Mesenchymal stem cell (in vitro differentiated cells and primary cell): Measurements from ENCODE around the gene MUC4.
"Not testable (repeated sequence)": the region's sequence is repeated elsewhere in the genome, so short reads cannot be mapped to it uniquely, and the experiment has no call there.

Source experiments
- DNase-seq: peaks from one replicate; pipeline ENCODE4 v3.0.0-alpha.2; 2013
- H2AFZ ChIP-seq: one replicate; pipeline ENCODE4 v1.6.1; 2013; ENCODE audit warnings: low read depth, mild to moderate bottlenecking, control low read depth, inconsistent platforms, low read length, moderate library complexity
- H2AK5ac ChIP-seq: 2 replicates; pipeline ENCODE4 v1.6.1; 2013; ENCODE audit warnings: low read length, moderate library complexity, mild to moderate bottlenecking, inconsistent platforms; ENCODE audit not compliant: severe bottlenecking
- H2BK120ac ChIP-seq: one replicate; pipeline ENCODE4 v1.6.1; 2013; ENCODE audit warnings: low read depth, mild to moderate bottlenecking, inconsistent platforms, low read length, moderate library complexity
- H2BK12ac ChIP-seq, 2 experiments: one replicate each; pipeline ENCODE4 v1.6.1; 2013; ENCODE audit warnings: inconsistent platforms in 2 of 2, low read length in 2 of 2, mild to moderate bottlenecking in 2 of 2, moderate library complexity in 2 of 2, control low read depth in 1 of 2
- H2BK15ac ChIP-seq: one replicate; pipeline ENCODE4 v1.6.1; 2013; ENCODE audit warnings: mild to moderate bottlenecking, low read depth, inconsistent platforms; ENCODE audit not compliant: poor library complexity, severe bottlenecking
- H2BK5ac ChIP-seq: 2 replicates; pipeline ENCODE4 v1.6.1; 2013; ENCODE audit warnings: low read depth, mild to moderate bottlenecking, low read length, control low read depth, inconsistent platforms; ENCODE audit not compliant: poor library complexity, severe bottlenecking
- H3K14ac ChIP-seq, 2 experiments: one replicate each; pipeline ENCODE4 v1.6.1; 2013; ENCODE audit warnings: inconsistent platforms in 2 of 2, low read length in 2 of 2, control low read depth in 1 of 2, mild to moderate bottlenecking in 1 of 2, moderate library complexity in 1 of 2
- H3K18ac ChIP-seq, 2 experiments: one replicate each; pipeline ENCODE4 v1.6.1; 2013; ENCODE audit warnings: inconsistent platforms in 2 of 2, low read length in 2 of 2, control low read depth in 1 of 2, low read depth in 1 of 2, mild to moderate bottlenecking in 1 of 2
- H3K23ac ChIP-seq, 2 experiments: one replicate each; pipeline ENCODE4 v1.6.1; 2013; ENCODE audit warnings: inconsistent platforms in 2 of 2, low read length in 2 of 2, mild to moderate bottlenecking in 2 of 2, moderate library complexity in 2 of 2, control low read depth in 1 of 2
- H3K27ac ChIP-seq: 2 replicates; pipeline ENCODE4 v1.5.1; 2013; ENCODE audit warnings: mild to moderate bottlenecking, moderate library complexity, low read length, control low read depth, inconsistent platforms; ENCODE audit not compliant: poor library complexity, severe bottlenecking
- H3K27me3 ChIP-seq, 2 experiments: 2 replicates each; pipeline versions ENCODE4 v1.6.1 to v1.7.0; 2013; ENCODE audit warnings: low read length in 2 of 2, mild to moderate bottlenecking in 2 of 2, moderate library complexity in 2 of 2, control low read depth in 1 of 2, inconsistent platforms in 1 of 2; ENCODE audit not compliant: control insufficient read depth in 1 of 2, insufficient read depth in 1 of 2
- H3K36me3 ChIP-seq, 2 experiments: 2 replicates each; pipeline versions ENCODE4 v1.6.1 to v1.7.0; 2013; ENCODE audit warnings: low read length in 2 of 2, control low read depth in 1 of 2, inconsistent platforms in 1 of 2, low read depth in 1 of 2, mild to moderate bottlenecking in 1 of 2; ENCODE audit not compliant: insufficient read depth in 2 of 2, control insufficient read depth in 1 of 2
- H3K4ac ChIP-seq, 2 experiments: one replicate each; pipeline ENCODE4 v1.6.1; 2013; ENCODE audit warnings: inconsistent platforms in 2 of 2, low read length in 2 of 2, mild to moderate bottlenecking in 2 of 2, moderate library complexity in 2 of 2, control low read depth in 1 of 2, low read depth in 1 of 2
- H3K4me1 ChIP-seq: 2 replicates; pipeline ENCODE4 v1.6.1; 2013; ENCODE audit warnings: low read depth, low read length, control low read depth; ENCODE audit not compliant: control insufficient read depth, insufficient read depth
- H3K4me2 ChIP-seq: 2 replicates; pipeline ENCODE4 v1.6.1; 2013; ENCODE audit warnings: low read length, mild to moderate bottlenecking, inconsistent platforms; ENCODE audit not compliant: poor library complexity, severe bottlenecking
- H3K4me3 ChIP-seq, 2 experiments: 2 replicates each; pipeline versions ENCODE4 v1.5.1 to v1.7.0; 2013; ENCODE audit warnings: low read length in 2 of 2, mild to moderate bottlenecking in 2 of 2, control low read depth in 1 of 2, low read depth in 1 of 2; ENCODE audit not compliant: insufficient read depth in 1 of 2
- H3K79me1 ChIP-seq: replicated peaks from 2 replicates; pipeline ENCODE4 v1.6.1; 2013; ENCODE audit warnings: mild to moderate bottlenecking, control low read depth, low read length, inconsistent platforms; ENCODE audit not compliant: poor library complexity, severe bottlenecking
- H3K9ac ChIP-seq: 2 replicates; pipeline ENCODE4 v1.7.0; 2013; ENCODE audit warnings: mild to moderate bottlenecking, low read length, moderate library complexity
- H3K9me3 ChIP-seq: 2 replicates; pipeline ENCODE4 v1.7.0; 2013; ENCODE audit warnings: mild to moderate bottlenecking, low read length; ENCODE audit not compliant: control insufficient read depth
- H4K8ac ChIP-seq: one replicate; pipeline ENCODE4 v1.6.1; 2013; ENCODE audit warnings: inconsistent platforms, mild to moderate bottlenecking, low read length, moderate library complexity
- H4K91ac ChIP-seq: one replicate; pipeline ENCODE4 v1.6.1; 2013; ENCODE audit warnings: mild to moderate bottlenecking, low read length, inconsistent platforms
- WGBS: methylation state at CpG from one replicate; pipeline ENCODE4 v1.1.7; 2013; ENCODE audit warnings: mixed read lengths; 5-methylcytosine and 5-hydroxymethylcytosine counted together

The MUC4 gene

DNA sequence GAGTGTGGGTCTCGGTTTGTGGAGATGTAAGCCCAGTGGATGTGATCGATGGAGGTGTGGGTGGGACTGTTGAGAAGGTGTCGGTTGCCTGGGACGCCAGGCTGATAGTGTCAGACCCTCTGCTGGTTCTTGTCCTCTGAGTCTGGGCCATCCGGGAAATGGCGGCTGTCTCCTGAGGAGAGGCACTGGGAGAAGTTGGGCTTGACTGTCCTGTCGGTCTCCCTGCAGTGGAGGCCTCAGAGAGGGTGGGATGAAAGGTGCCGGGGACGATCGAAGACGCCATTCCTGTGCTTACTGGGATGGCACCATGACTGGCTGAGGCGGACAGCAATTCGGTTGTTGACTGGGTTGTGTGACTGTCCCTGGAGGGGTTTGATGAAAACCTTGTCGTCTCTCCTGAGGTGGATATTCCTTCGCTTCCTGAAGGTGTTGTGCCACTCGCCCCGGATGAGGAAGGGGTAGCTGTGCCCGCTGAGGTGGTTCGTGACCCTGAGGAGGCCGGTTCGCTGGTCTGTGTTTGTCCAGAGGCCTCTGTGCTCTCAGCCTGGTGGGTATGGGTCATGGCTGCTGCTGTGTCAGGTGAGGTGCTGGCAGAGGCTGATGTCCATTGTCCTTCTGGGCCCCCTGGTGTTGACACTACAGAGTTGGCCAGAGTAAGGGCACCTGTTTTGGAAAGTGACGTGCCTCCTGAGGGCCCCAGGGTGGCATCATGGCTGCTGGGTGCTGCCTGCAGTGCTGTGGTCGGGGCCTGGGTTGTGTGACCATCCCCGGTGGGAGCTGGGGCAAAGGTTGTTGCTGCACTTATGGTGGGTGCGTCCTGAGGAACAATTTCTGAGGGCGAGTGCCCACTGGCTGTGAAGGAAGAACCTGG lies 22.8 kb downstream of the MUC4 start:
- Histone ChIP-seq H3K14ac (no peak overlapping the region), H3K9ac (no peak overlapping the region), H2BK120ac (no peak overlapping the region), H2AFZ (no peak overlapping the region), H3K27me3 (peaks cover 15 to 19% of the 10 kb centered on the region in 2 experiments), H3K27ac (no peak overlapping the region), H2AK5ac (no peak overlapping the region), H3K4me2 (no peak overlapping the region), H3K4ac (no peak overlapping the region), H4K8ac (no peak overlapping the region), H4K91ac (no peak overlapping the region), H2BK5ac (no peak overlapping the region), H2BK15ac (no peak overlapping the region), H3K4me1 (no peaks in the 10 kb centered on the region), H3K18ac (no peak overlapping the region), H2BK12ac (no peak overlapping the region), H3K9me3 (peaks cover 13% of the 10 kb centered on the region), H3K23ac (no peak overlapping the region), H3K36me3 (no peaks in the 10 kb centered on the region), H3K79me1 (no peaks in the 10 kb centered on the region), H3K4me3 (no peak overlapping the region)
- no peak for DNase-seq
- WGBS: 90% methylated on average over 25 of the region's 26 CpGs

DNA sequence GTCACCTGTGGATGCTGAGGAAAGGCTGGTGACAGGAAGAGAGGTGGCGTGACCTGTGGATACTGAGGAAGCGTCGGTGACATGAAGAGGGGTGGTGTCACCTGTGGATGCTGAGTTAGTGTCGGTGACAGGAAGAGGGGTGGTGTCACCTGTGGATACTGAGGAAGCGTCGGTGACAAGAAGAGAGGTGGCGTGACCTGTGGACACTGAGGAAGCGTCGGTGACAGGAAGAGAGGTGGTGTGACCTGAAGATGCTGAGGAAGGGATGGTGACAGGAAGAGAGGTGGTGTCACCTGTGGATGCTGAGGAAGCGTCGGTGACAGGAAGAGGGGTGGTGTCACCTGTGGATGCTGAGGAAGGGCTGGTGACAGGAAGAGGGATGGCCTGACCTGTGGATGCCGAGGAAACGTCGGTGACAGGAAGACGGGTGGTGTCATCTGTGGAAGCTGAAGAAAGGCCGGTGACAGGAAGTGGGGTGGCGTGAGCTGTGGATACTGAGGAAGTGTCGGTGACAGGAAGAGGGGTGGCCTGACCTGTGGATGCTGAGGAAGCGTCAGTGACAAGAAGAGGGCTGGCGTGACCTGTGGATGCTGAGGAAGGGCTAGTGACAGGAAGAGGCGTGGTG lies 25.8 kb downstream of the MUC4 start:
- WGBS: 94% methylated on average over 21 of the region's 21 CpGs
- not testable (repeated sequence) for H3K4me1 ChIP-seq, H3K27ac ChIP-seq, H3K9ac ChIP-seq, H3K18ac ChIP-seq, H2BK120ac ChIP-seq, H3K4ac ChIP-seq, H3K23ac ChIP-seq, H3K79me1 ChIP-seq, H2BK5ac ChIP-seq, H3K36me3 ChIP-seq, H2AK5ac ChIP-seq, H3K14ac ChIP-seq, H2AFZ ChIP-seq, H2BK15ac ChIP-seq, DNase-seq, H3K9me3 ChIP-seq, H3K4me3 ChIP-seq, H4K91ac ChIP-seq, H3K4me2 ChIP-seq, H2BK12ac ChIP-seq, H4K8ac ChIP-seq
- peaks cover 12 to 15% of the 10 kb centered on the region in 2 experiments for H3K27me3 ChIP-seq

DNA sequence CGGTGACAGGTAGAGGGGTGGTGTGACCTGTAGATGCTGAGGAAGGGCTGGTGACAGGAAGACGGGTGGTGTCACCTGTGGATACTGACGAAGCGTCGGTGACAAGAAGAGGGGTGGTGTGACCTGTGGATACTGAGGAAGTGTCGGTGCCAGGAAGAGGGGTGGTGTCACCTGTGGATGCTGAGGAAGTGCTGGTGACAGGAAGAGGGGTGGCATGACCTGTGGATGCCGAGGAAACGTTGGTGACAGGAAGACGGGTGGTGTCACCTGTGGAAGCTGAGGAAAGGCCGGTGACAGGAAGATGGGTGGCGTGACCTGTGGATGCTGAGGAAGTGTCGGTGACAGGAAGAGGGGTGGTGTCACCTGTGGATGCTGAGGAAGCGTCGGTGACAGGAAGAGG lies 27.7 kb downstream of the MUC4 start:
- H2BK12ac ChIP-seq, H3K23ac ChIP-seq, H2BK15ac ChIP-seq, H3K4ac ChIP-seq, H3K4me2 ChIP-seq, H3K9ac ChIP-seq, H2BK120ac ChIP-seq, H3K27ac ChIP-seq, DNase-seq, H2BK5ac ChIP-seq, H3K4me3 ChIP-seq, H3K79me1 ChIP-seq, H3K14ac ChIP-seq, H2AFZ ChIP-seq, H3K27me3 ChIP-seq, H4K91ac ChIP-seq, H3K18ac ChIP-seq, H4K8ac ChIP-seq, H3K4me1 ChIP-seq, H3K9me3 ChIP-seq, H2AK5ac ChIP-seq, H3K36me3 ChIP-seq: not testable (repeated sequence)
- 93% methylated on average over 14 of the region's 14 CpGs for WGBS

DNA sequence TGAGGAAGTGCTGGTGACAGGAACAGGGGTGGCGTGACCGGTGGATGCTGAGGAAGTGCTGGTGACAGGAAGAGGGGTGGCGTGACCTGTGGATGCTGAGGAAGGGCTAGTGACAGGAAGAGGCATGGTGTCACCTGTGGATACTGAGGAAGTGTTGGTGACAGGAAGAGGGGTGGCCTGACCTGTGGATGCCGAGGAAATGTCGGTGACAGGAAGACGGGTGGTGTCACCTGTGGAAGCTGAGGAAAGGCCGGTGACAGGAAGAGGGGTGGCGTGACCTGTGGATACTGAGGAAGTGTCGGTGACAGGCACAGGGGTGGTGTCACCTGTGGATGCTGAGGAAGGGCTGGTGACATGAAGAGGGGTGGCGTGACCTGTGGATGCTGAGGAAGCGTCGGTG lies 30.5 kb downstream of the MUC4 start:
- H3K4ac ChIP-seq, H2BK5ac ChIP-seq, H2AFZ ChIP-seq, H3K4me1 ChIP-seq, H3K14ac ChIP-seq, H3K18ac ChIP-seq, H2BK15ac ChIP-seq, H3K79me1 ChIP-seq, H2AK5ac ChIP-seq, H3K23ac ChIP-seq, DNase-seq, H3K27ac ChIP-seq, H3K36me3 ChIP-seq, H3K9ac ChIP-seq, H2BK12ac ChIP-seq, H4K91ac ChIP-seq, H2BK120ac ChIP-seq, H3K9me3 ChIP-seq, H3K4me3 ChIP-seq, H4K8ac ChIP-seq, H3K27me3 ChIP-seq, H3K4me2 ChIP-seq: not testable (repeated sequence)
- 94% methylated on average over 9 of the region's 12 CpGs for WGBS
